K562 (cell line): ENCODE measurements around the gene CBFA2T3. TPM values are rescaled to one million over a fixed set of nuclear protein-coding genes. Genes with fewer than 3 reads are reported as not detected.

Experiments used
- DMBX1 ChIP-seq: fragments of 250-450 bp; sonication (Bioruptor Pico); IDR thresholded peaks from 2 replicates; pipeline ENCODE4 v1.8.0; 2022; ENCODE audit warnings: inconsistent platforms, mild to moderate bottlenecking, moderate library complexity, borderline replicate concordance
- FOXK1 ChIP-seq: sonication (generic); formaldehyde crosslinking; IDR thresholded peaks from 2 replicates; pipeline ENCODE4 v1.8.0; 2022; ENCODE audit warnings: missing genetic modification reagents, mild to moderate bottlenecking, borderline replicate concordance
- HEY1 ChIP-seq: fragments of 250-450 bp; sonication (Bioruptor Pico); IDR thresholded peaks from 2 replicates; pipeline ENCODE4 v1.5.0; 2020; ENCODE audit warnings: mild to moderate bottlenecking, moderate library complexity, borderline replicate concordance
- HNRNPL ChIP-seq: fragments of 200-400 bp; formaldehyde crosslinking; IDR thresholded peaks from 2 replicates; pipeline ENCODE4 v1.6.1; 2017; ENCODE audit warnings: low read depth, mild to moderate bottlenecking, low read length
- KDM1A ChIP-seq, 2 experiments: fragments of 450-650 bp; IDR thresholded peaks; 2 replicates each; pipeline ENCODE4 v1.6.1; 2016; ENCODE audit warnings: mild to moderate bottlenecking in 2 of 2
- KHSRP ChIP-seq: fragments of 450-650 bp; IDR thresholded peaks from 2 replicates; pipeline ENCODE4 v1.6.1; 2017
- MEF2D ChIP-seq: conservative IDR thresholded peaks from 2 replicates; pipeline ENCODE4 v1.6.1; 2016; ENCODE audit warnings: low read depth, missing genetic modification characterization, missing compliant biosample characterization
- PHF8 ChIP-seq: fragments of 200-600 bp; sonication (generic); IDR thresholded peaks from 2 replicates; pipeline ENCODE4 v1.6.1; 2012; ENCODE audit warnings: mixed run types, mild to moderate bottlenecking, inconsistent platforms, low read length, moderate library complexity, borderline replicate concordance
- POLR2A ChIP-seq: fragments of 450-650 bp; conservative IDR thresholded peaks from 2 replicates; pipeline ENCODE4 v1.6.1; 2016
- TAF9B ChIP-seq: fragments of 450-650 bp; IDR thresholded peaks from 2 replicates; pipeline ENCODE4 v1.6.1; 2018; ENCODE audit warnings: mild to moderate bottlenecking; ENCODE audit not compliant: partially characterized antibody
- ZFX ChIP-seq: sonication (generic); formaldehyde crosslinking; IDR thresholded peaks from 2 replicates; pipeline ENCODE4 v1.8.0; 2022; ENCODE audit warnings: mild to moderate bottlenecking, missing genetic modification reagents, moderate library complexity
- ZNF699 ChIP-seq: fragments of 250-450 bp; sonication (Bioruptor Pico); IDR thresholded peaks from 2 replicates; pipeline ENCODE4 v1.8.0; 2021; ENCODE audit warnings: mild to moderate bottlenecking, moderate library complexity; ENCODE audit not compliant: insufficient replicate concordance
- ZNF717 ChIP-seq: fragments of 250-450 bp; sonication (Bioruptor Pico); IDR thresholded peaks from 2 replicates; pipeline ENCODE4 v1.5.0; 2021
- ZNF778 ChIP-seq: fragments of 450-650 bp; formaldehyde crosslinking; IDR thresholded peaks from 2 replicates; pipeline ENCODE4 v1.4.0; 2020; ENCODE audit warnings: mild to moderate bottlenecking, moderate library complexity
- polyA plus RNA-seq, 8 experiments: library from polyadenylated mRNA; depleted of rRNA in 4 of 8; stranded (reverse) in 5 of 8; unstranded in 3 of 8; fragments of >200 nt; fragmentation: Nextera tagmentation in 2 of 8; fragmentation: Illumina TruSeq in 1 of 8; extraction: Ambion mirVana in 2 of 8; extraction: Trizol in 1 of 8; gene quantifications; 2 replicates each; pipeline versions ENCODE4 v1.2.1 to v1.2.3, GENCODE V29; 2011 to 2014; ENCODE audit warnings: inconsistent platforms in 1 of 8, missing spikeins in 1 of 8
- total RNA-seq, 7 experiments: library from RNA; depleted of rRNA in 6 of 7; stranded (reverse); fragments of >200 nt in 6 of 7; fragmentation: Illumina TruSeq in 2 of 7; extraction: Trizol in 2 of 7; gene quantifications; 2 replicates each; pipeline versions ENCODE4 v1.2.1 to v1.2.3, GENCODE V29; 2011 to 2021; ENCODE audit warnings: low replicate concordance in 1 of 7
- TF ChIP-seq, protein P1 (sequence below): fragments of 450-650 bp; IDR thresholded peaks from 2 replicates; pipeline ENCODE4 v1.6.1; 2017; ENCODE audit warnings: antibody characterized with exemption, mild to moderate bottlenecking
- TF ChIP-seq, protein P2 (sequence below): sonication (generic); formaldehyde crosslinking; IDR thresholded peaks from 2 replicates; pipeline ENCODE4 v1.8.0; 2022; ENCODE audit warnings: mild to moderate bottlenecking, missing genetic modification reagents, borderline replicate concordance
- TF ChIP-seq, protein P3 (sequence below): fragments of 200-400 bp; formaldehyde crosslinking; IDR thresholded peaks from 2 replicates; pipeline ENCODE4 v1.6.1; 2017; ENCODE audit warnings: mild to moderate bottlenecking, low read depth, low read length, moderate library complexity
- TF ChIP-seq, protein P4 (sequence below): fragments of 250-450 bp; sonication (Bioruptor Pico); IDR thresholded peaks from 2 replicates; pipeline ENCODE4 v1.4.0; 2020; ENCODE audit warnings: mild to moderate bottlenecking

CBFA2T3 gene
- total and polyA plus RNA-seq, 9 of the 15 experiments (the other 6 are each of a cell fraction or from before 2014, with no cell fraction given): 2.3 to 145 (median 6.7) TPM

DNA sequence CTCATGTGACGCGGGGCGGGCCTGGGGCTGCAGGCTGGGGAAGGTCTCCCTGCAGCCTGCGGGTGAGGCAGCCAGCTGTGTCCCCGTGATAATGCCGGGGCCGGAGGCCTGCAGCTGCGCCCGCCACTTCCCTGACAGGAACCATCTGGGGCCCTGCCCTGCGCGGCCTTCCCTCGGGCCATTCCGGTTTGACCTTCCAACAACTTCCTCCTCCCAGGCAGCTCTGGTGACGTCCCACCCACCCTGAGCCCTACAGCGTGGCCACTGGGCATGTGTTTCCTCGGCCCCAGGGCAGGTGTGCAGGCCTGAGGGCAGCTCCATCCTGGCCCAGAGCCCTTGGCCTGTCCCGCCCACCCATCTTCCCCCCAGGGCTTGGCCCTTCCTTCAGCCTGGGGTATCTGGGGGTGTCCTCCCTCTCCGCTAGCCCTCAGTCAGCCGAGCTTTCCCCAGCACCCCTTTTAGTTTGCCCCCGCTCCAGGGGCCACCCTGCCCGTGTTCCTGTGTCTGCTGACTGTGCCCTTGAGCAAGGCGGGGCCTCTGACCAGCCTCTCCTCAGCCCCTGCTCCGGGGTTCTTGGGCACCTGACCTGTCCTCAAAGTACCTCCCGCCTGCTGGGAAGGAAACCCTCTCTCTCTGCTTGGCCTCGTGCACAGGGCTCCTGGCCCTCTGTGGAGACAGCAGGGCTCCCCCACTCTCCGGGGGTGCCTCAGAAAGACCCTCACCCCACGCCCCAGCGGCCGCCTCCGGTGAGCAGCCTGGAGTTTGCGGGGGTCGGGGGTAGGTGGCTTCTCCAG lies at the start of gene CBFA2T3 (continued):
- TF ChIP-seq, protein P1, sequence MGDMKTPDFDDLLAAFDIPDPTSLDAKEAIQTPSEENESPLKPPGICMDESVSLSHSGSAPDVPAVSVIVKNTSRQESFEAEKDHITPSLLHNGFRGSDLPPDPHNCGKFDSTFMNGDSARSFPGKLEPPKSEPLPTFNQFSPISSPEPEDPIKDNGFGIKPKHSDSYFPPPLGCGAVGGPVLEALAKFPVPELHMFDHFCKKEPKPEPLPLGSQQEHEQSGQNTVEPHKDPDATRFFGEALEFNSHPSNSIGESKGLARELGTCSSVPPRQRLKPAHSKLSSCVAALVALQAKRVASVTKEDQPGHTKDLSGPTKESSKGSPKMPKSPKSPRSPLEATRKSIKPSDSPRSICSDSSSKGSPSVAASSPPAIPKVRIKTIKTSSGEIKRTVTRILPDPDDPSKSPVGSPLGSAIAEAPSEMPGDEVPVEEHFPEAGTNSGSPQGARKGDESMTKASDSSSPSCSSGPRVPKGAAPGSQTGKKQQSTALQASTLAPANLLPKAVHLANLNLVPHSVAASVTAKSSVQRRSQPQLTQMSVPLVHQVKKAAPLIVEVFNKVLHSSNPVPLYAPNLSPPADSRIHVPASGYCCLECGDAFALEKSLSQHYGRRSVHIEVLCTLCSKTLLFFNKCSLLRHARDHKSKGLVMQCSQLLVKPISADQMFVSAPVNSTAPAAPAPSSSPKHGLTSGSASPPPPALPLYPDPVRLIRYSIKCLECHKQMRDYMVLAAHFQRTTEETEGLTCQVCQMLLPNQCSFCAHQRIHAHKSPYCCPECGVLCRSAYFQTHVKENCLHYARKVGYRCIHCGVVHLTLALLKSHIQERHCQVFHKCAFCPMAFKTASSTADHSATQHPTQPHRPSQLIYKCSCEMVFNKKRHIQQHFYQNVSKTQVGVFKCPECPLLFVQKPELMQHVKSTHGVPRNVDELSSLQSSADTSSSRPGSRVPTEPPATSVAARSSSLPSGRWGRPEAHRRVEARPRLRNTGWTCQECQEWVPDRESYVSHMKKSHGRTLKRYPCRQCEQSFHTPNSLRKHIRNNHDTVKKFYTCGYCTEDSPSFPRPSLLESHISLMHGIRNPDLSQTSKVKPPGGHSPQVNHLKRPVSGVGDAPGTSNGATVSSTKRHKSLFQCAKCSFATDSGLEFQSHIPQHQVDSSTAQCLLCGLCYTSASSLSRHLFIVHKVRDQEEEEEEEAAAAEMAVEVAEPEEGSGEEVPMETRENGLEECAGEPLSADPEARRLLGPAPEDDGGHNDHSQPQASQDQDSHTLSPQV: peak; percentile 91
- TF ChIP-seq PHF8: peak; percentile 45; the same call in 1 of the 2 replicates
- TF ChIP-seq HEY1: 0 out of 2 replicates have a peak, but pooled peaks have one; percentile 12
- TF ChIP-seq KDM1A (IDR thresholded peaks at IDR 0.05): peak in 1 of 2 experiments; percentile 8; a peak in 1 of 4 replicates
- TF ChIP-seq TAF9B: peak; percentile 95
- 0 out of 2 replicates have a peak, but pooled peaks have one; percentile 15 for TF ChIP-seq MEF2D (tag)
- TF ChIP-seq ZFX: peak; percentile 86
- TF ChIP-seq KHSRP: no peak
- TF ChIP-seq HNRNPL: peak; percentile 79
- TF ChIP-seq POLR2A: peak; percentile 44
- TF ChIP-seq FOXK1 (CRISPR knock-in tag): no peak
- TF ChIP-seq, protein P2, sequence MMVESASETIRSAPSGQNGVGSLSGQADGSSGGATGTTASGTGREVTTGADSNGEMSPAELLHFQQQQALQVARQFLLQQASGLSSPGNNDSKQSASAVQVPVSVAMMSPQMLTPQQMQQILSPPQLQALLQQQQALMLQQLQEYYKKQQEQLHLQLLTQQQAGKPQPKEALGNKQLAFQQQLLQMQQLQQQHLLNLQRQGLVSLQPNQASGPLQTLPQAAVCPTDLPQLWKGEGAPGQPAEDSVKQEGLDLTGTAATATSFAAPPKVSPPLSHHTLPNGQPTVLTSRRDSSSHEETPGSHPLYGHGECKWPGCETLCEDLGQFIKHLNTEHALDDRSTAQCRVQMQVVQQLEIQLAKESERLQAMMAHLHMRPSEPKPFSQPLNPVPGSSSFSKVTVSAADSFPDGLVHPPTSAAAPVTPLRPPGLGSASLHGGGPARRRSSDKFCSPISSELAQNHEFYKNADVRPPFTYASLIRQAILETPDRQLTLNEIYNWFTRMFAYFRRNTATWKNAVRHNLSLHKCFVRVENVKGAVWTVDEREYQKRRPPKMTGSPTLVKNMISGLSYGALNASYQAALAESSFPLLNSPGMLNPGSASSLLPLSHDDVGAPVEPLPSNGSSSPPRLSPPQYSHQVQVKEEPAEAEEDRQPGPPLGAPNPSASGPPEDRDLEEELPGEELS (CRISPR knock-in tag): 0 out of 2 replicates have a peak, but pooled peaks have one; percentile 72
- no peak for TF ChIP-seq ZNF699
- TF ChIP-seq ZNF778: no peak
- no peak for TF ChIP-seq ZNF717 (CRISPR knock-in tag)
- TF ChIP-seq, protein P3, sequence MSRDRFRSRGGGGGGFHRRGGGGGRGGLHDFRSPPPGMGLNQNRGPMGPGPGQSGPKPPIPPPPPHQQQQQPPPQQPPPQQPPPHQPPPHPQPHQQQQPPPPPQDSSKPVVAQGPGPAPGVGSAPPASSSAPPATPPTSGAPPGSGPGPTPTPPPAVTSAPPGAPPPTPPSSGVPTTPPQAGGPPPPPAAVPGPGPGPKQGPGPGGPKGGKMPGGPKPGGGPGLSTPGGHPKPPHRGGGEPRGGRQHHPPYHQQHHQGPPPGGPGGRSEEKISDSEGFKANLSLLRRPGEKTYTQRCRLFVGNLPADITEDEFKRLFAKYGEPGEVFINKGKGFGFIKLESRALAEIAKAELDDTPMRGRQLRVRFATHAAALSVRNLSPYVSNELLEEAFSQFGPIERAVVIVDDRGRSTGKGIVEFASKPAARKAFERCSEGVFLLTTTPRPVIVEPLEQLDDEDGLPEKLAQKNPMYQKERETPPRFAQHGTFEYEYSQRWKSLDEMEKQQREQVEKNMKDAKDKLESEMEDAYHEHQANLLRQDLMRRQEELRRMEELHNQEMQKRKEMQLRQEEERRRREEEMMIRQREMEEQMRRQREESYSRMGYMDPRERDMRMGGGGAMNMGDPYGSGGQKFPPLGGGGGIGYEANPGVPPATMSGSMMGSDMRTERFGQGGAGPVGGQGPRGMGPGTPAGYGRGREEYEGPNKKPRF: no peak
- peak; percentile 86; the same call in 1 of the 2 replicates for TF ChIP-seq DMBX1 (CRISPR knock-in tag)
- TF ChIP-seq, protein P4, sequence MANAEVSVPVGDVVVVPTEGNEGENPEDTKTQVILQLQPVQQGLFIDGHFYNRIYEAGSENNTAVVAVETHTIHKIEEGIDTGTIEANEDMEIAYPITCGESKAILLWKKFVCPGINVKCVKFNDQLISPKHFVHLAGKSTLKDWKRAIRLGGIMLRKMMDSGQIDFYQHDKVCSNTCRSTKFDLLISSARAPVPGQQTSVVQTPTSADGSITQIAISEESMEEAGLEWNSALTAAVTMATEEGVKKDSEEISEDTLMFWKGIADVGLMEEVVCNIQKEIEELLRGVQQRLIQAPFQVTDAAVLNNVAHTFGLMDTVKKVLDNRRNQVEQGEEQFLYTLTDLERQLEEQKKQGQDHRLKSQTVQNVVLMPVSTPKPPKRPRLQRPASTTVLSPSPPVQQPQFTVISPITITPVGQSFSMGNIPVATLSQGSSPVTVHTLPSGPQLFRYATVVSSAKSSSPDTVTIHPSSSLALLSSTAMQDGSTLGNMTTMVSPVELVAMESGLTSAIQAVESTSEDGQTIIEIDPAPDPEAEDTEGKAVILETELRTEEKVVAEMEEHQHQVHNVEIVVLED (CRISPR knock-in tag): no peak
